K562 (cell line): Measurements from ENCODE around the gene ZNF32. TPM values are rescaled to one million over a fixed set of nuclear protein-coding genes. Genes with fewer than 3 reads are reported as not detected.

Source experiments
- ATAC-seq: fragments of 200-7000 bp; cut with Tn5 transposase; 3 replicates; pipeline ENCODE4 v1.9.1; 2020; ENCODE audit warnings: moderate library complexity
- BruUV-seq: library from RNA; stranded (reverse); fragments of 400-500 nt; replicated peaks from 2 replicates; lab custom pipeline; 2021; lab: Mats Ljungman, UMichigan
- CTCF ChIA-PET: fragments of 300-600 bp; formaldehyde crosslinking; extraction: SDS; loops from one replicate; lab custom pipeline; 2021; ENCODE audit warnings: low intra/inter-chr PET ratio; lab: Yijun Ruan, JAX
- POLR2A ChIA-PET: fragments of 300-600, 350-650 bp; sonication (Branson Sonifier 250); formaldehyde crosslinking; extraction: SDS; loops from one replicate; lab custom pipeline; 2021; ENCODE audit warnings: antibody characterized with exemption, inconsistent platforms; lab: Yijun Ruan, JAX
- DNase-seq, 4 experiments: peaks; one replicate each; pipeline versions ENCODE4 v3.0.0 to v3.0.0-alpha.2; 2011 to 2018; ENCODE audit warnings: low spot score in 3 of 4, mixed read lengths in 3 of 4; ENCODE audit errors: extremely low read depth in 1 of 4
- FAIRE-seq: peaks from 2 replicates; lab custom pipeline; 2011; peaks lifted over from hg19 to GRCh38; lab: Jason Lieb, UNC
- H2AFZ ChIP-seq: 2 replicates; pipeline ENCODE4 v1.6.0; 2011; ENCODE audit warnings: low read depth, low read length, control low read depth, inconsistent platforms
- H3K27ac ChIP-seq: fragments of 200-600 bp; 3 replicates; pipeline ENCODE4 v1.8.0; 2011; ENCODE audit warnings: low read depth, mild to moderate bottlenecking, control low read depth, inconsistent platforms, low read length, moderate library complexity, mixed read lengths; ENCODE audit errors: extremely low read depth
- H3K27me3 ChIP-seq, 2 experiments: fragments of 300-600 bp in 1 of 2; 2 replicates in 1 of 2; 3 replicates in 1 of 2; pipeline versions ENCODE4 v1.6.0 to v1.8.0; 2011; ENCODE audit warnings: inconsistent platforms in 2 of 2, low read length in 2 of 2, mild to moderate bottlenecking in 1 of 2, mixed read lengths in 1 of 2, moderate library complexity in 1 of 2; ENCODE audit not compliant: control insufficient read depth in 2 of 2, insufficient read depth in 2 of 2
- H3K36me3 ChIP-seq: fragments of 300-600 bp; 3 replicates; pipeline ENCODE4 v1.8.0; 2011; ENCODE audit warnings: mild to moderate bottlenecking, low read length, inconsistent platforms; ENCODE audit not compliant: control insufficient read depth, insufficient read depth
- H3K4me1 ChIP-seq, 2 experiments: fragments of 200-600 bp in 1 of 2; replicated peaks in 1 of 2; 2 replicates in 1 of 2; 3 replicates in 1 of 2; pipeline versions ENCODE4 v1.5.1 to v1.8.0; 2011; ENCODE audit warnings: inconsistent platforms in 2 of 2, low read length in 2 of 2, mild to moderate bottlenecking in 1 of 2, mixed read lengths in 1 of 2, moderate library complexity in 1 of 2; ENCODE audit not compliant: control insufficient read depth in 2 of 2, insufficient read depth in 2 of 2
- H3K4me2 ChIP-seq: 2 replicates; pipeline ENCODE4 v1.6.1; 2011; ENCODE audit warnings: low read length, control low read depth, inconsistent platforms, mixed read lengths; ENCODE audit not compliant: insufficient read depth
- H3K4me3 ChIP-seq: fragments of 200-600 bp; sonication (generic), shearing (Covaris generic); 2 replicates; pipeline ENCODE4 v1.5.1; 2016; ENCODE audit warnings: control low read depth, inconsistent platforms
- H3K79me2 ChIP-seq: fragments of 200-600 bp; 3 replicates; pipeline ENCODE4 v1.8.0; 2011; ENCODE audit warnings: low read length, inconsistent platforms; ENCODE audit not compliant: control insufficient read depth, insufficient read depth
- H3K9ac ChIP-seq, 2 experiments: 2 replicates each; pipeline versions ENCODE4 v1.6.0 to v1.6.1; 2011; ENCODE audit warnings: low read depth in 2 of 2, low read length in 2 of 2, control low read depth in 1 of 2, inconsistent platforms in 1 of 2, mild to moderate bottlenecking in 1 of 2, mixed read lengths in 1 of 2; ENCODE audit not compliant: insufficient read depth in 1 of 2
- H3K9me1 ChIP-seq: one replicate; pipeline ENCODE4 v1.6.0; 2011; ENCODE audit warnings: inconsistent platforms, mild to moderate bottlenecking, low read length, moderate library complexity; ENCODE audit not compliant: control insufficient read depth, insufficient read depth
- H3K9me3 ChIP-seq: replicated peaks from 2 replicates; pipeline ENCODE4 v1.5.1; 2011; ENCODE audit warnings: low read depth, low read length, inconsistent platforms; ENCODE audit not compliant: control insufficient read depth, insufficient read depth
- H4K20me1 ChIP-seq: replicated peaks from 2 replicates; pipeline ENCODE4 v1.6.1; 2011; ENCODE audit warnings: low read length, inconsistent platforms, mixed read lengths; ENCODE audit not compliant: control insufficient read depth, insufficient read depth
- FOXP4 ChIP-seq: sonication (generic); formaldehyde crosslinking; IDR thresholded peaks from 2 replicates; pipeline ENCODE4 v1.8.0; 2022; ENCODE audit warnings: mild to moderate bottlenecking, missing genetic modification reagents, borderline replicate concordance
- KDM4B ChIP-seq, 2 experiments: fragments of 450-650 bp in 1 of 2; sonication (generic) in 1 of 2; IDR thresholded peaks; 2 replicates each; pipeline ENCODE4 v1.6.1; 2016 to 2017; ENCODE audit warnings: borderline replicate concordance in 2 of 2, antibody characterized with exemption in 1 of 2, low read depth in 1 of 2, mild to moderate bottlenecking in 1 of 2
- POLR3A ChIP-seq: IDR thresholded peaks from 2 replicates; pipeline ENCODE4 v1.6.1; 2011; ENCODE audit warnings: borderline replicate concordance, mild to moderate bottlenecking, moderate library complexity; ENCODE audit not compliant: insufficient read length, insufficient read depth; ENCODE audit errors: extremely low read depth
- WGBS: fragments of 100-300 bp; shearing (Covaris generic); methylation state at CpG from one replicate; pipeline ENCODE4 v1.1.6; 2016; ENCODE audit warnings: low coverage, mixed read lengths; ENCODE audit not compliant: insufficient coverage; ENCODE audit errors: missing lambda C conversion rate; 5-methylcytosine and 5-hydroxymethylcytosine counted together
- in situ Hi-C: fragments of 300-500 bp; cut with MboI; formaldehyde crosslinking; loops from 4 replicates; pipeline ENCODE4 v1.15.0; 2018; ENCODE audit warnings: inconsistent platforms, mixed read lengths
- intact Hi-C: fragments of 100-400 bp; cut with micrococcal nuclease; formaldehyde crosslinking; loops from 2 replicates; pipeline ENCODE4 v1.14.2; 2022
- polyA plus RNA-seq, 8 experiments: library from polyadenylated mRNA; depleted of rRNA in 4 of 8; stranded (reverse) in 5 of 8; unstranded in 3 of 8; fragments of >200 nt; fragmentation: Nextera tagmentation in 2 of 8; fragmentation: Illumina TruSeq in 1 of 8; extraction: Ambion mirVana in 2 of 8; extraction: Trizol in 1 of 8; gene quantifications; 2 replicates each; pipeline versions ENCODE4 v1.2.1 to v1.2.3, GENCODE V29; 2011 to 2014; ENCODE audit warnings: inconsistent platforms in 1 of 8, missing spikeins in 1 of 8
- total RNA-seq, 7 experiments: library from RNA; depleted of rRNA in 6 of 7; stranded (reverse); fragments of >200 nt in 6 of 7; fragmentation: Illumina TruSeq in 2 of 7; extraction: Trizol in 2 of 7; gene quantifications; 2 replicates each; pipeline versions ENCODE4 v1.2.1 to v1.2.3, GENCODE V29; 2011 to 2021; ENCODE audit warnings: low replicate concordance in 1 of 7

Gene ZNF32
- total and polyA plus RNA-seq, 9 of the 15 experiments (the other 6 are each of a cell fraction or from before 2014, with no cell fraction given): 17.3 to 57.0 (median 26.3) TPM

- ATAC-seq (no peak), DNase-seq (no peak), FAIRE-seq (no peak)
- intact Hi-C loops (no loop called here), in situ Hi-C loops (no loop called here)
- H3K9me3 ChIP-seq: no peaks in the 10 kb centered on the region
- WGBS: 4% methylated on average over 7 of the region's 7 CpGs
- H3K4me1 ChIP-seq: peaks cover 0 to 22% of the 10 kb centered on the region in 2 experiments; a peak in 2 of 5 replicates
- H3K4me3 ChIP-seq: no peak overlapping the region
- no peak overlapping the region for H3K27ac ChIP-seq
- no peaks in the 10 kb centered on the region for H3K79me2 ChIP-seq
- H3K36me3 ChIP-seq: no peaks in the 10 kb centered on the region
- ChIA-PET POLR2A (interaction anchor here (0.7 kb wide), 1 partner anchor 24 kb away, joined by 3 read pairs; no protein-coding TSS in a partner anchor), CTCF (interaction anchor here (0.6 kb wide), 1 partner anchor 252 kb away, joined by 3 read pairs; no protein-coding TSS in a partner anchor)
- H3K4me2 ChIP-seq: no peak overlapping the region
- no TSS peak for BruUV-seq
- H3K9ac ChIP-seq: no peak overlapping the region
- H4K20me1 ChIP-seq: no peaks in the 10 kb centered on the region; the same call in 1 of the 2 replicates
- no peaks in the 10 kb centered on the region for H3K9me1 ChIP-seq
- peaks cover 20 to 47% of the 10 kb centered on the region in 2 experiments for H3K27me3 ChIP-seq
- H2AFZ ChIP-seq: no peak overlapping the region
- TF ChIP-seq POLR3A (no peak), FOXP4 (CRISPR knock-in tag) (no peak), KDM4B (IDR thresholded peaks at IDR 0.05; ENCODE audit: borderline replicate concordance in 2 of 2, low read depth in 1 of 2) (no peak)
Measured at GRCh38 chr10:43687373-43687772, 38.7 kb upstream of the ZNF32 start.
